ENCODE measurements around the gene TADA1. TPM values are rescaled to one million over a fixed set of nuclear protein-coding genes. Genes with fewer than 3 reads are reported as not detected.

TADA1 gene, protein sequence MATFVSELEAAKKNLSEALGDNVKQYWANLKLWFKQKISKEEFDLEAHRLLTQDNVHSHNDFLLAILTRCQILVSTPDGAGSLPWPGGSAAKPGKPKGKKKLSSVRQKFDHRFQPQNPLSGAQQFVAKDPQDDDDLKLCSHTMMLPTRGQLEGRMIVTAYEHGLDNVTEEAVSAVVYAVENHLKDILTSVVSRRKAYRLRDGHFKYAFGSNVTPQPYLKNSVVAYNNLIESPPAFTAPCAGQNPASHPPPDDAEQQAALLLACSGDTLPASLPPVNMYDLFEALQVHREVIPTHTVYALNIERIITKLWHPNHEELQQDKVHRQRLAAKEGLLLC
- total RNA-seq = 8.4 and 9.7 TPM in 2 replicates

DNA sequence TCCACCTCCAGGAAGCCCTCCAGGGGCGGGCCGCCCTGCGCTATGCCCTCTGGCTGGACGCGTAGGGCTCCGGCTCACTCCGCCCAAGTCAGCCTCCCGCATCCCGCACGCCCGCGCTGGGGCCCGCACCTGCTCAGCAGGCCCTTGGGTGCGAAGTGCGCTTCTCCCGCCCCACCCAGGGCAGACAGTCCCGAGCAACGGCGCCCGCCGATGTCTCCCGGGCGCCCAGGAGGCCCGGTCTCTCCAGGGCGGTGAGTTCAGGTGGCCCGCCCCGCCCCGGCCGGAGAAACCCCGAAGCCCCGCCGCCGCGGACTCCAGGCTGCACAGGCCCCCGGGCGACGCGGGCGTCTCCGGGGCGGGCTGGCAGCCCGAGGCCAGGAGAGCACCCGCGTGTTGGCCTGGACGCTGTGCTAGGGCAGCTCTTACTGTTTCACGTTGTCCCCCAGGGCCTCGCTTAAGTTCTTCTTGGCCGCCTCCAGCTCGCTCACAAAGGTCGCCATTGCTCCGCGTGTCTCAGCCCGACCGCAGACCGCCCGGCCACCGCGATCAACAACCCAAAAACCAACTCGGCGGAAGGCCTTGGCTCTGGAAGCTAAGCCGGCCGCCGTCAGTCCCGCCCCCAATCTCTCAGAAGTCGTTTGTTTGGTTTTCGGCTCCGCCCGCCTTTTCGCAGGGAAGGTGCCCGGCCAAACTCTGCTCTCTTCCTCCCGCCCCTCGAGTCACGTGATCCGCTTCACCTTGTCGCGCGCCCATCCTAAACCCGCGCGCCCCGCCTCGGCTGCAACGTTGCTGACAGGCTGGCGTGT lies at the start of gene TADA1:
Gene TADA1, minus strand, starts transcription at position 531 of the 806 bp plus-strand sequence. Its CDS starts 31 bp downstream, at position 500.

DNA sequence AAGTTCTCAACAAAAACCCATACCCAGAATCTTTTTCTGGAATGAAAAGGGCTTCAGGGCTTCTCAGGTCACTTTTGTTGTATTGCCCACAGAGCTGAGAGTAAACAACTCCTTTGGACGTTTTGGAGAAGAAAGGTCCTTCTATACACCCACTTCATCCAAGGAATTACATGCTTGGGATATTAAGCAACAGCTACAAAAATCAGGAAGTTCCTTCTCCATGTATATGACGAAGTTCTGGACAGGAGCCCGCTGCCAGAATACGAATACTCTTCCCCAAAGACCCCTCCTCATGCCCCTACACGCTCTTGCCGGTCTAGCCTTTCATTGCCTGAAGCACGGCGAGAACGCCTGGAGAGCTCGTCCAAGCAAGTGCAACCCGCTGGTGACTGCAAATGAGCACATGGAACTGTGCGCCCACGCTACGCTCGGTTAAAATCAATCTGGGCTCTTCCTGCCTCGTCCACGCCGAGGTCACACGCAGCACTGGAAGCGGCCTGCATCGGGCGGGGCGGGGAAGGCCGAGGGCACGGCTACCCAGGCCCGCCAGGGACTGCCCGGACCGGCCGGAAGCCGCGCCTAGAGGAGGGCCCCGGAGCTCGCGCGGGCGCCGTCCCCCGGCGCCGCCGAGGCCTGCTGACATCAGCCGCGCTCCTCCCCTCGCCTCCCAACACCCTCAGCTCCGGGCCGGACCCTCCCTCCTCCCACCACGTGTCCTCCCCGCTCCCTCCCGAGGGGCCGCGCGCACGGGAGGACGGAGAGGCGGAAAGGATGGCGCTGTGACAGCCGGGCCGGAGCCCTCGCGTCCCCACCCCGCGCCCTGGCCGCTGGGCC lies 37.1 kb downstream of the TADA1 start, which contains the start of gene POGK:
Gene POGK, plus strand, starts transcription at position 710 of the 834 bp plus-strand sequence. CDS start 1,482 bp downstream, outside the sequence.

Other genes starting within 250 kb of the TADA1 start
- 15.6 and 18.1 TPM in 2 replicates for gene POGK, start 36.8 kb downstream of the TADA1 start, total RNA-seq
- under 0.01 TPM in 2 replicates for gene ILDR2, start 99.3 kb upstream of the TADA1 start, total RNA-seq
- under 0.01 TPM in 1 of 2 replicates, not detected in the other for gene MAEL, start 113.0 kb upstream of the TADA1 start, total RNA-seq
- gene GPA33, start 214.1 kb upstream of the TADA1 start, total RNA-seq = not detected in 2 replicates
- not detected in 2 replicates for gene STYXL2, start 217.8 kb upstream of the TADA1 start, total RNA-seq

Measured in smooth muscle cell of bladder (primary cell).